HepG2 (cell line): ENCODE results near the gene PDE2A. TPM values are rescaled to one million over a fixed set of nuclear protein-coding genes. Genes with fewer than 3 reads are reported as not detected.

ENCODE experiments used
- ATAC-seq: fragments of 200-7000 bp; cut with Tn5 transposase; 3 replicates; pipeline ENCODE4 v1.9.1; 2020; ENCODE audit warnings: mild to moderate bottlenecking, moderate library complexity
- BruUV-seq: library from RNA; stranded (reverse); fragments of 400-500 nt; replicated peaks from 2 replicates; lab custom pipeline; 2021; lab: Mats Ljungman, UMichigan
- CTCF ChIA-PET: fragments of 300-600 bp; formaldehyde crosslinking; extraction: SDS; loops from one replicate; lab custom pipeline; 2021; ENCODE audit warnings: low total read pairs, inconsistent platforms, low intra/inter-chr PET ratio; lab: Yijun Ruan, JAX
- POLR2A ChIA-PET: fragments of 350-600 bp; sonication (Branson Sonifier 250); formaldehyde crosslinking; loops from one replicate; lab custom pipeline; 2020; ENCODE audit warnings: antibody characterized with exemption, inconsistent platforms; lab: Yijun Ruan, JAX
- DNase-seq: peaks from one replicate; pipeline ENCODE4 v3.0.0-alpha.2; 2015; ENCODE audit warnings: low spot score
- FAIRE-seq: peaks from 3 replicates; lab custom pipeline; 2011; peaks lifted over from hg19 to GRCh38; lab: Jason Lieb, UNC
- H2AFZ ChIP-seq: one replicate; pipeline ENCODE4 v1.6.1; 2011; ENCODE audit warnings: low read length, inconsistent platforms
- H3K27ac ChIP-seq: fragments of 300-600 bp; 3 replicates; pipeline ENCODE4 v1.8.0; 2011; ENCODE audit warnings: mixed run types, mild to moderate bottlenecking, mixed read lengths, low read length, inconsistent platforms; ENCODE audit not compliant: insufficient read depth; ENCODE audit errors: extremely low read length
- H3K27me3 ChIP-seq, 2 experiments: fragments of 200-600 bp in 1 of 2; 2 replicates in 1 of 2; 3 replicates in 1 of 2; pipeline versions ENCODE4 v1.6.0 to v1.8.0; 2011; ENCODE audit warnings: low read length in 2 of 2, mild to moderate bottlenecking in 2 of 2, moderate library complexity in 2 of 2, inconsistent platforms in 1 of 2; ENCODE audit not compliant: insufficient read depth in 2 of 2, control insufficient read depth in 1 of 2
- H3K36me3 ChIP-seq, 2 experiments: fragments of 200-600 bp in 1 of 2; replicated peaks in 1 of 2; 2 replicates in 1 of 2; 3 replicates in 1 of 2; pipeline versions ENCODE4 v1.5.1 to v1.8.0; 2011; ENCODE audit warnings: low read length in 2 of 2, inconsistent platforms in 1 of 2; ENCODE audit not compliant: insufficient read depth in 2 of 2, control insufficient read depth in 1 of 2
- H3K4me1 ChIP-seq: 2 replicates; pipeline ENCODE4 v1.5.1; 2012; ENCODE audit warnings: low read length, inconsistent platforms; ENCODE audit not compliant: insufficient read depth
- H3K4me2 ChIP-seq: 2 replicates; pipeline ENCODE4 v1.6.0; 2011; ENCODE audit warnings: low read depth, low read length, inconsistent platforms
- H3K4me3 ChIP-seq, 3 experiments: fragments of 200-600 bp in 1 of 3; sonication (generic), shearing (Covaris generic) in 1 of 3; replicated peaks in 1 of 3; 2 replicates each; pipeline ENCODE4 v1.5.1; 2011 to 2016; ENCODE audit warnings: low read length in 3 of 3, inconsistent platforms in 2 of 3, low read depth in 2 of 3, mild to moderate bottlenecking in 2 of 3, control low read depth in 1 of 3, mixed read lengths in 1 of 3; ENCODE audit not compliant: insufficient read depth in 1 of 3
- H3K79me2 ChIP-seq: one replicate; pipeline ENCODE4 v1.6.1; 2011; ENCODE audit warnings: low read length, inconsistent platforms; ENCODE audit not compliant: insufficient read depth
- H3K9ac ChIP-seq: 2 replicates; pipeline ENCODE4 v1.6.0; 2011; ENCODE audit warnings: mild to moderate bottlenecking, low read depth, low read length, inconsistent platforms; ENCODE audit not compliant: insufficient read depth
- H3K9me3 ChIP-seq: 2 replicates; pipeline ENCODE4 v1.5.1; 2012; ENCODE audit warnings: mild to moderate bottlenecking, low read length
- H4K20me1 ChIP-seq: 2 replicates; pipeline ENCODE4 v1.6.0; 2011; ENCODE audit warnings: inconsistent platforms, mild to moderate bottlenecking, low read length, moderate library complexity; ENCODE audit not compliant: insufficient read depth
- AGO2 ChIP-seq: fragments of 200-400 bp; formaldehyde crosslinking; optimal IDR thresholded peaks from 2 replicates; pipeline ENCODE3; 2017; ENCODE audit warnings: mild to moderate bottlenecking, low read depth, low read length, moderate library complexity
- EP300 ChIP-seq, 3 experiments: sonication (generic) in 1 of 3; formaldehyde crosslinking in 1 of 3; IDR thresholded peaks; 2 replicates each; pipeline versions ENCODE4 v1.5.1 to v1.6.1; 2011 to 2020; ENCODE audit warnings: low read depth in 2 of 3, low read length in 2 of 3, borderline replicate concordance in 1 of 3, improper control_type of control experiment in 1 of 3, mild to moderate bottlenecking in 1 of 3, missing genetic modification reagents in 1 of 3, moderate library complexity in 1 of 3
- FUBP1 ChIP-seq: sonication (generic); formaldehyde crosslinking; IDR thresholded peaks from 2 replicates; pipeline ENCODE4 v1.5.1; 2020; ENCODE audit warnings: missing genetic modification reagents, mild to moderate bottlenecking, borderline replicate concordance
- HNRNPL ChIP-seq: fragments of 200-400 bp; formaldehyde crosslinking; IDR thresholded peaks from 2 replicates; pipeline ENCODE4 v1.6.1; 2017; ENCODE audit warnings: mild to moderate bottlenecking, low read depth, low read length
- NFE2L2 ChIP-seq: fragments of 150-350 bp; IDR thresholded peaks from 2 replicates; pipeline ENCODE4 v1.6.1; 2014; ENCODE audit warnings: low read length
- PRMT3 ChIP-seq: sonication (generic); formaldehyde crosslinking; IDR thresholded peaks from 2 replicates; pipeline ENCODE4 v1.8.1; 2022; ENCODE audit warnings: low read depth, mild to moderate bottlenecking, moderate library complexity, missing genetic modification reagents, borderline replicate concordance
- RXRA ChIP-seq: sonication (generic); formaldehyde crosslinking; IDR thresholded peaks from 2 replicates; pipeline ENCODE4 v1.5.1; 2020; ENCODE audit warnings: missing genetic modification reagents
- SALL2 ChIP-seq: sonication (generic); formaldehyde crosslinking; IDR thresholded peaks from 2 replicates; pipeline ENCODE4 v1.8.1; 2023; ENCODE audit warnings: mild to moderate bottlenecking, missing genetic modification reagents, inconsistent platforms
- SIN3A ChIP-seq: IDR thresholded peaks from 2 replicates; pipeline ENCODE4 v1.6.1; 2011; ENCODE audit warnings: low read depth, mild to moderate bottlenecking, control low read depth, low read length, borderline replicate concordance
- SP2 ChIP-seq: sonication (generic); formaldehyde crosslinking; IDR thresholded peaks from 2 replicates; pipeline ENCODE4 v1.5.1; 2020; ENCODE audit warnings: mild to moderate bottlenecking, missing genetic modification reagents
- STAT6 ChIP-seq: sonication (generic); formaldehyde crosslinking; IDR thresholded peaks from 2 replicates; pipeline ENCODE4 v1.4.0; 2020; ENCODE audit warnings: missing genetic modification reagents, mild to moderate bottlenecking, borderline replicate concordance
- XBP1 ChIP-seq: sonication (generic); formaldehyde crosslinking; IDR thresholded peaks from 2 replicates; pipeline ENCODE4 v1.5.0; 2020; ENCODE audit warnings: missing genetic modification reagents
- ZNF260 ChIP-seq: sonication (generic); formaldehyde crosslinking; IDR thresholded peaks from 2 replicates; pipeline ENCODE4 v1.4.0; 2020; ENCODE audit warnings: missing genetic modification reagents, low read depth, mild to moderate bottlenecking, borderline replicate concordance
- ZNF362 ChIP-seq: sonication (generic); formaldehyde crosslinking; IDR thresholded peaks from 2 replicates; pipeline ENCODE4 v1.4.0; 2020; ENCODE audit warnings: missing genetic modification reagents, mild to moderate bottlenecking, borderline replicate concordance
- ZNF460 ChIP-seq: sonication (generic); formaldehyde crosslinking; IDR thresholded peaks from 2 replicates; pipeline ENCODE4 v1.5.1; 2020; ENCODE audit warnings: missing genetic modification reagents, mild to moderate bottlenecking, borderline replicate concordance
- ZNF570 ChIP-seq: sonication (generic); formaldehyde crosslinking; IDR thresholded peaks from 2 replicates; pipeline ENCODE4 v1.4.0; 2020; ENCODE audit warnings: mild to moderate bottlenecking, missing genetic modification reagents, borderline replicate concordance
- ZNF691 ChIP-seq: sonication (generic); formaldehyde crosslinking; IDR thresholded peaks from 2 replicates; pipeline ENCODE4 v1.4.0; 2020; ENCODE audit warnings: missing genetic modification reagents, low read depth, mild to moderate bottlenecking, borderline replicate concordance
- WGBS: methylation state at CpG from one replicate; pipeline ENCODE4 v1.1.6; 2017; ENCODE audit warnings: low lambda C conversion rate; 5-methylcytosine and 5-hydroxymethylcytosine counted together
- in situ Hi-C: cut with HindIII; loops from 2 replicates; pipeline ENCODE4 v1.10.0; 2017; ENCODE audit warnings: low pct_unique_long_range_greater_than_20kb; ENCODE audit not compliant: extremely low pct_ligation_motif_present
- intact Hi-C: fragments of 100-400 bp; cut with micrococcal nuclease; formaldehyde crosslinking; loops from one replicate; pipeline ENCODE4 v1.10.0; 2022; ENCODE audit not compliant: unreplicated experiment
- polyA plus RNA-seq, 8 experiments: library from polyadenylated mRNA; depleted of rRNA in 3 of 8; stranded (reverse) in 7 of 8; unstranded in 1 of 8; fragments of >200 nt; fragmentation: Illumina TruSeq in 4 of 8; extraction: Trizol in 4 of 8; gene quantifications; 2 replicates each; pipeline versions ENCODE4 v1.2.1 to v1.2.3, GENCODE V29; 2011 to 2016; ENCODE audit warnings: low read depth in 4 of 8, missing spikeins in 1 of 8, mixed read lengths in 1 of 8; ENCODE audit not compliant: insufficient read depth in 1 of 8
- total RNA-seq, 5 experiments: library from RNA; depleted of rRNA; stranded (reverse); fragments of >200 nt; fragmentation: Illumina TruSeq; extraction: Trizol; gene quantifications; 2 replicates each; pipeline ENCODE4 v1.2.3, GENCODE V29; 2016; ENCODE audit warnings: low read depth in 1 of 5

Gene PDE2A
- total and polyA plus RNA-seq, 2 of the 13 experiments (the other 11 are each of a cell fraction or from before 2014, with no cell fraction given): 3.1 TPM; not detected in 1

- POLR2A ChIA-PET: no interaction called here
- in situ Hi-C loops: no loop called here
- no peak for TF ChIP-seq ZNF691 (CRISPR knock-in tag)
- TF ChIP-seq ZNF460 (CRISPR knock-in tag): no peak
- TF ChIP-seq FUBP1 (CRISPR knock-in tag): no peak
- TF ChIP-seq EP300 (IDR thresholded peaks at IDR 0.05; ENCODE audit: low read depth in 2 of 2, low read length in 2 of 2): no peak
- no peak for TF ChIP-seq EP300 (CRISPR knock-in tag; IDR thresholded peaks at IDR 0.05; ENCODE audit: borderline replicate concordance)
- no peak for TF ChIP-seq NFE2L2
- TF ChIP-seq ZNF570: no peak
- TF ChIP-seq RXRA (CRISPR knock-in tag): no peak
- TF ChIP-seq SIN3A: no peak
- TF ChIP-seq SALL2 (CRISPR knock-in tag): no peak
- no peak for TF ChIP-seq HNRNPL
- no peak for TF ChIP-seq STAT6
- TF ChIP-seq SP2 (CRISPR knock-in tag): no peak
- TF ChIP-seq XBP1 (CRISPR knock-in tag): no peak
- TF ChIP-seq ZNF260 (CRISPR knock-in tag): no peak
- TF ChIP-seq ZNF362 (CRISPR knock-in tag): no peak
- TF ChIP-seq PRMT3 (CRISPR knock-in tag): no peak
- no peak for TF ChIP-seq AGO2
These were observed 18.4 kb upstream of the PDE2A start for GRCh38 chr11:72692498-72693237.

More at GRCh38 chr11:72692498-72693237, 18.4 kb upstream of the PDE2A start:
- no peak overlapping the region for H3K27ac ChIP-seq
- no peaks in the 10 kb centered on the region for H3K27me3 ChIP-seq
- intact Hi-C loops: no loop called here
- H3K9ac ChIP-seq: no peak overlapping the region
- no peaks in the 10 kb centered on the region for H4K20me1 ChIP-seq
- CTCF ChIA-PET: no interaction called here
- ATAC-seq (no peak), FAIRE-seq (no peak), DNase-seq (no peak)
- WGBS: 100% methylated on average over 3 of the region's 9 CpGs
- BruUV-seq: no TSS peak
- H3K79me2 ChIP-seq: no peaks in the 10 kb centered on the region
- H2AFZ ChIP-seq: no peak overlapping the region
- H3K4me1 ChIP-seq: no peaks in the 10 kb centered on the region
- no peak overlapping the region for H3K4me3 ChIP-seq
- H3K4me2 ChIP-seq: no peak overlapping the region
- H3K36me3 ChIP-seq: peaks cover 39 to 81% of the 10 kb centered on the region in 2 experiments
- no peaks in the 10 kb centered on the region for H3K9me3 ChIP-seq
